ENCODE results near the gene MFNG.

Gene MFNG

GRCh38 chr22:37498289-37498909 lies 12.2 kb upstream of the MFNG start:
- Histone ChIP-seq H3K9me2 (replicated peaks; ENCODE audit: low read depth, low read length) (no peaks in the 10 kb centered on the region), H3K79me2 (ENCODE audit: insufficient read depth, low read length) (no peaks in the 10 kb centered on the region), H3K9me3 (ENCODE audit: insufficient read depth, low read depth, low read length) (no peaks in the 10 kb centered on the region), H3K27me3 (ENCODE audit: insufficient read depth, low read length, poor library complexity, severe bottlenecking) (no peaks in the 10 kb centered on the region), H3K4me1 (ENCODE audit: insufficient read depth, low read length, poor library complexity, severe bottlenecking) (peaks cover 7% of the 10 kb centered on the region), H3K36me3 (ENCODE audit: insufficient read depth, low read length) (no peaks in the 10 kb centered on the region), H2AFZ (ENCODE audit: low read length) (no peak overlapping the region), H3F3A (ENCODE audit: low read depth) (no peaks in the 10 kb centered on the region), H3K4me3 (ENCODE audit: low read length, poor library complexity, severe bottlenecking) (no peak overlapping the region), H3K4me2 (ENCODE audit: low read depth, low read length, poor library complexity, severe bottlenecking) (no peak overlapping the region), H3K9ac (ENCODE audit: low read depth, low read length, poor library complexity, severe bottlenecking) (no peak overlapping the region), H4K20me1 (ENCODE audit: insufficient read depth, low read length, poor library complexity, severe bottlenecking) (no peaks in the 10 kb centered on the region)
- TF ChIP-seq, protein P1, sequence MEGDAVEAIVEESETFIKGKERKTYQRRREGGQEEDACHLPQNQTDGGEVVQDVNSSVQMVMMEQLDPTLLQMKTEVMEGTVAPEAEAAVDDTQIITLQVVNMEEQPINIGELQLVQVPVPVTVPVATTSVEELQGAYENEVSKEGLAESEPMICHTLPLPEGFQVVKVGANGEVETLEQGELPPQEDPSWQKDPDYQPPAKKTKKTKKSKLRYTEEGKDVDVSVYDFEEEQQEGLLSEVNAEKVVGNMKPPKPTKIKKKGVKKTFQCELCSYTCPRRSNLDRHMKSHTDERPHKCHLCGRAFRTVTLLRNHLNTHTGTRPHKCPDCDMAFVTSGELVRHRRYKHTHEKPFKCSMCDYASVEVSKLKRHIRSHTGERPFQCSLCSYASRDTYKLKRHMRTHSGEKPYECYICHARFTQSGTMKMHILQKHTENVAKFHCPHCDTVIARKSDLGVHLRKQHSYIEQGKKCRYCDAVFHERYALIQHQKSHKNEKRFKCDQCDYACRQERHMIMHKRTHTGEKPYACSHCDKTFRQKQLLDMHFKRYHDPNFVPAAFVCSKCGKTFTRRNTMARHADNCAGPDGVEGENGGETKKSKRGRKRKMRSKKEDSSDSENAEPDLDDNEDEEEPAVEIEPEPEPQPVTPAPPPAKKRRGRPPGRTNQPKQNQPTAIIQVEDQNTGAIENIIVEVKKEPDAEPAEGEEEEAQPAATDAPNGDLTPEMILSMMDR (conservative IDR thresholded peaks at IDR 0.05; ENCODE audit: low read length), result peak; percentile 82
- no peak for TF ChIP-seq EZH2phosphoT487 (IDR thresholded peaks at IDR 0.05; ENCODE audit: borderline replicate concordance)

DNA sequence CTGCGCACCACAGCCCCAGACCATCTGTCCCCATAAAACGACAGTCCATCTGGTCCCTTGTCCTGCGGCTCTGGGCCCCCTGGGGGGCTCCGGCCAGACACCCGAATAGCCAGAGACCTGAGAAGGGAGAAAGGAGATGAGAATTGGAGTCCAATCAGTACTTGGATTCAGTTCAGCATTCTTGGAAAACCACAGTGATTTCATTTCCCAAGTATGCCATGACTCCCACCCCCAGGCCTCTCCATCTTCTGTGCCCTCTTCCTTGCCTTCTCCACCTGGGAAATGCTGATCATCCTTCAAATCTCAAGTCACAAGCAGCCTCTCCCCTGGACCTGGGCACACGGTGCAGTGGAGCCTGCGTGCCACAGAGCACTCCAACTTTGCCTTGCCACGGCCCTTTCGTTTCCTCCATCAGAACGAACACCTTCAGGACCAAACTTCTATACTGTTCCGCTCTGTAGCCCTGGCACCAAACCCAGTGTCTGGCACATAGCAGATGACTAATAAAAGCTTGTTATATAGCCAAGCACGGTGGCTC lies 10.9 kb upstream of the MFNG start:
- H3K4me2 ChIP-seq (ENCODE audit: low read depth, low read length, poor library complexity, severe bottlenecking), result no peak overlapping the region

DNA sequence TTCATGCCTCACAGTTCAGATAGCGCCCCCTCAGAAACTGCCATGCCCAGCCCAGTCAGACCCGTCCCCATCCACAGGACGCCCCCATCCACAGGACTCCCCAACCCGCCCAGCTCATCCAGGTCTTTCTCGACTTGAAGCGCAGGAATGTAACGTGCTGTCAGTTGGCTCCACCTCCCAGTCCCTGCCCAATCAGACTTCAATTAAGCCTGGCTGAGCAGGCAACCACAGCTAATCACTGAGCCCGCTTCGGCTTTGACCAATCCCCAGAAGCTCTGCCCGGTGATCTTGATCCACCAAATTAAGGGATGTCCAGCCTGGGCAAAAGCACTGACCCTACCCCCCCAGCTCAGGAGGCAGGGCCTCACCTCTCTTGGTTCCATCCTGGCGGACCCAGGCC lies 10.5 kb upstream of the MFNG start:
- H3K36me3 ChIP-seq (ENCODE audit: insufficient read depth, low read length), result no peaks in the 10 kb centered on the region
- H3K9ac ChIP-seq (ENCODE audit: low read depth, low read length, poor library complexity, severe bottlenecking), result no peak overlapping the region
- no peak overlapping the region for H3K4me2 ChIP-seq (ENCODE audit: low read depth, low read length, poor library complexity, severe bottlenecking)
- H4K20me1 ChIP-seq (ENCODE audit: insufficient read depth, low read length, poor library complexity, severe bottlenecking), result no peaks in the 10 kb centered on the region
- H3K9me2 ChIP-seq (replicated peaks; ENCODE audit: low read depth, low read length), result no peaks in the 10 kb centered on the region
- no peaks in the 10 kb centered on the region for H3F3A ChIP-seq (ENCODE audit: low read depth)
- no peaks in the 10 kb centered on the region for H3K79me2 ChIP-seq (ENCODE audit: insufficient read depth, low read length)
- no peaks in the 10 kb centered on the region for H3K9me3 ChIP-seq (ENCODE audit: insufficient read depth, low read depth, low read length)
- no peak overlapping the region for H2AFZ ChIP-seq (ENCODE audit: low read length)
- peaks cover under 1% of the 10 kb centered on the region for H3K4me1 ChIP-seq (ENCODE audit: insufficient read depth, low read length, poor library complexity, severe bottlenecking)
- TF ChIP-seq, protein P1 (conservative IDR thresholded peaks at IDR 0.05; ENCODE audit: low read length), result no peak
- TF ChIP-seq EZH2phosphoT487 (IDR thresholded peaks at IDR 0.05; ENCODE audit: borderline replicate concordance), result no peak
- no peak overlapping the region for H3K4me3 ChIP-seq (ENCODE audit: low read length, poor library complexity, severe bottlenecking)
- no peaks in the 10 kb centered on the region for H3K27me3 ChIP-seq (ENCODE audit: insufficient read depth, low read length, poor library complexity, severe bottlenecking)

More for the DNA sequence above, 10.9 kb upstream of the MFNG start:
- Histone ChIP-seq H3K4me1 (ENCODE audit: insufficient read depth, low read length, poor library complexity, severe bottlenecking) (peaks cover 5% of the 10 kb centered on the region), H3K27me3 (ENCODE audit: insufficient read depth, low read length, poor library complexity, severe bottlenecking) (no peaks in the 10 kb centered on the region), H3K9me2 (replicated peaks; ENCODE audit: low read depth, low read length) (no peaks in the 10 kb centered on the region), H3K36me3 (ENCODE audit: insufficient read depth, low read length) (no peaks in the 10 kb centered on the region), H3K9me3 (ENCODE audit: insufficient read depth, low read depth, low read length) (no peaks in the 10 kb centered on the region), H4K20me1 (ENCODE audit: insufficient read depth, low read length, poor library complexity, severe bottlenecking) (no peaks in the 10 kb centered on the region), H2AFZ (ENCODE audit: low read length) (no peak overlapping the region), H3K9ac (ENCODE audit: low read depth, low read length, poor library complexity, severe bottlenecking) (no peak overlapping the region), H3K79me2 (ENCODE audit: insufficient read depth, low read length) (no peaks in the 10 kb centered on the region), H3F3A (ENCODE audit: low read depth) (no peaks in the 10 kb centered on the region), H3K4me3 (ENCODE audit: low read length, poor library complexity, severe bottlenecking) (no peak overlapping the region)
- no peak for TF ChIP-seq EZH2phosphoT487 (IDR thresholded peaks at IDR 0.05; ENCODE audit: borderline replicate concordance)
- TF ChIP-seq, protein P1 (conservative IDR thresholded peaks at IDR 0.05; ENCODE audit: low read length), result no peak

Data from Loucy (cell line).